NCI-H82 treated with DMSO at 0.1 percent for 48 hours (cell line): ENCODE measurements around the gene PDE6D.
A peak's percentile ranks its signal among the peaks of the same experiment; 100 is the strongest.
"Not testable (repeated sequence)": the region's sequence is repeated elsewhere in the genome, so short reads cannot be mapped to it uniquely, and the experiment has no call there.

Source experiments
- DNase-seq: peaks from one replicate; lab custom pipeline; 2025; ENCODE audit not compliant: unreplicated experiment; lab: John Stamatoyannopoulos, UW

PDE6D gene

DNA sequence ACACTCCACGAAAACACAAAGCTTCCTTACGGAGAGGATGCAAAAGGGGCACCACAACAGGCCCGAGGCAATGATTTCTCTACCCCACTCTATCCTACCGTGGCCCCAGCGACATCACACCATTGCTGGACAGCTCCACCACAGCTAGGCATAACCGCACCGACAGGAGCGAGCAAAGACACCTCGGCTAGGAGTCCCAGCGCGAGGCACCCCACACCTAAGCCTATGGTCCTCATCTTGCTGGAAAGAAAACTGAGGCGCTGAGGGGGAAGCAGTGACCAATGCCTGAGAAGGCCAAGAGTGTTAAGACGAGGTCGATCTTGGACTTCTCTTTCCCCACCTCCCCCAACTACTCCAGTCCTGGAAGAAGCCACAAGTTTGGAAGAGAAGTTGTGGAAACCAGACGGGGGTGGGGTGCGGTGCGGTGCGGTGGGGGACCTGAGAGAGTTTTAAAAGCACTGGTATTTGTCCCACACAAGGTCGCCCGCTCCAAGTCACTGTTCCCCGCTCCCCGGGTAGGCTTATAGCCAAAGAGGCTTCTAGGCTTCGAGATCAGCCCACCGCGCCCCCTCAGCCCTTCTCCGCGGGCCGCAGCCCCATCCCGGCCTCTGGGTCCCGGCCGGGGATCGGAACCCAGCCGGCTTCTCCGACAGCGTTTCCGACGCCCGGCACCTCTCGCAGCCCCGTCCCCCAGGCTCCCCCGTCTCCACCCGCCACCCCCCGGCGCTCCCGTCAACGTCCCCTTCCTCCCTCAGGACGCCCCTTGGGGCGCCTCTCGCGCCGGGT is 766 bp downstream of the PDE6D start:
- no peak for DNase-seq

DNA sequence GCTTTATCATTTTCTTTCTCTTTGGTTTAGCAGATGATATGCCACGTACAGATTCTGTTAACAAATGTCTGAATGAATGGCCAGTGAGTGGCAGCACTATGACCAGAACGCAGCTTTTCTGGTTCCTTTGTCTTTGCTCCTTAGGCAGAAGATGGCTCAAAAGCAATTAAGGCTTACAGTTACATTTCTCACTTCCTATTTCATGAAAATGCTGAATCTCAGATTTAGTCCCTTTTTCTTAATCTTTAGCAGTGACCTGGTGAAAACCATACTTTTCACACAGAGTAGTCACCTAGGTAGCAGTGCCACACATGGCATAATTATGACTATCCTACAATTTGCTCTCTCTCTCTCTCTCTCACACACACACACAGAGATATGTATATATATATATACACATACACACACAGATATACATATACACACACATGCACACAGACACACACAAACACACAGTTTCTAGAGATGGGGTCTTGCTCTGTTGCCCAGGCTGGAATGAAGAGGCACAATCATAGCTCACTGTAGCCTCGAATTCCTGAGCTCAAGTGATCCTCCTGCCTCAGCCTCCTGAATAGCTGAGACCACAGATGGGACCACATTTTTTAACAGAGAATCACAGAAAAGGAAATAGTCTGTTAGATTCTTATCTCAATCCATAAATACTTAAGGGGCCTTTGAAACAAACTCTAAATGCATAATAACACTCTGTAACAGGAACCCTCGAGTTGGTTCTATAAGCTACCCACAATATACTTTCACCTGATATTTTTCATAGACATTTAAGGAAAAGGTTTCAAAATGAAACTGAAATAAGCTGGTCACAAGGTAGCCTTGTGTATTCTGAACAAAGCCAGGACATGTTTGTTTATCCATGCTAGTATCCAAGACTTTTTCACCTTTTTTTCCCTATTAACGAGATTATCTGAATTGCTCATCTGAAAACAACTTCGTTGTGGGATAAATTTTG is 11.6 kb downstream of the PDE6D start:
- no peak for DNase-seq

DNA sequence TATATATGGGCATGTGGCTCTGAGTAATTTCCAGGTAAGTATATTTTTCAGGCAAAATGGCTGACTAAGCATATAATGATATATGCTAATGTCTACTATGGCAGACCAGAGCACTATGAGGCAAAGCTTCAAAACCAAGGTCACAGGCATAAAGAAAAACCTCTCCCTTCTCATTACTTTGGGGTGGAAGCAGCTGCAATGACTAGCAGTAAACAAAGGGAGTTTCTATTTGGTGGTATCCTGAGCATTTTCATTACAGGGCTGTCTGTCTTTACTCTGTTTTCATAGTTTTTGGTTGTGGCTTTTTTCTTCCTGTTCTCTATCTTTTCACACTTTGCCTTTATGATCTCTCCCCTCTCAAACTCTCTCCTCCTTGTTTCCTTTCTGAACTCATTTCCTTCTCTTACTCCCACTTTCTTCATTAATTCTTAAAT is 15.6 kb downstream of the PDE6D start:
- no peak for DNase-seq

DNA sequence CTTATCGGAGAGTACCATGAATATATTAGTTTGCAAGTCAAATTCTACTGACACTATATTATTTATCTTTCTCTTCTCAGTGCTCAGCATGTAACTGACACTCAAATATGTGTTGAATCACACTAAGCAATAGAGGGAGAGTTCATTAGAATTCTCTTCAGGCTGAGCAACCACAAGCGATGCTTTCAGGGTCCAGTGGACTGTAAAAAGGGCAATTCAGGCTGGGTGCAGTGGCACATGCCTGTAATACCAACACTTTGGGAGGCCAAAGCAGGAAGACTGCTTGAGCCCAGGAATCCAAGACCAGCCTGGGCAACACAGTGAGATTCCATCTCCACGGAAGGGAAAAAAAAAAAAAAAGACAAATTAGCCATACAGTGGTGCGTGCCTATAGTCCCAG is 16.3 kb downstream of the PDE6D start:
- DNase-seq: no peak

DNA sequence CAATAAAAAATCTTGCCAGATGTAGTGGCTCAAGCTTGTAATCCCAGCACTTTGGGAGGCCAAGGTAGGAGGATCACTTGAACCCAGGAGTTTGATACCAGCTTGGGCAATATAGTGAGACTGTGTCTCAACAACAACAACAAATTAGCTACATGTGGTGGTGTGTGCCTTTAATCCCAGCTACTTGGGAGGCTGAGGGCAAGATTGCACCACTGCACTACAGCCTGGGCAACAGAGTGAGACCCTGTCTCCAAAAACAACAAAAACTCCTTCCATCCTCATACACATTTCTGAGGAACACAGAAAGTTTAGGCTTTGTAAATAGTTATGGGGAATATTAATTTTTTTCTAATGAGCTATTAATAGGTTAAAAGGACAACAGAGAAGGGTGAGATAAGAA is 17.0 kb downstream of the PDE6D start:
- no peak for DNase-seq

DNA sequence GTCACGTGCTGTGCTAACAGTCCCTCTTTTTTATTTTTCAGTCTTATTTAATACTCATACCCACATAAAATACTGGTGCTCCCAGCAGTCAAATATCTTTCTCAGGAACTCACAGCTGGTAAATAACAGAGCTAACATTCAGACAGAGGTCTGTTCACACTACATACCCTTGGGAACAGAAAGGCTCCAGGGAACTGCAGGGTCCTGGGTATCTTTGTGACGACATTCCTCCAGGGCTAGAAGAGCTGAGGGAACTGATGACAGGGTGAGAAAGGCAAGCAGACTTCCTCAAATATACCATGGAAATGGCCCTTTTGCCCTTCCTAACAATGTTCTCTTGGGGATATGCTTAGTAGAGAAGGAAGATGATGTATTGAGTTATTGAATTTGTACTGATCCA is 19.3 kb downstream of the PDE6D start:
- no peak for DNase-seq

DNA sequence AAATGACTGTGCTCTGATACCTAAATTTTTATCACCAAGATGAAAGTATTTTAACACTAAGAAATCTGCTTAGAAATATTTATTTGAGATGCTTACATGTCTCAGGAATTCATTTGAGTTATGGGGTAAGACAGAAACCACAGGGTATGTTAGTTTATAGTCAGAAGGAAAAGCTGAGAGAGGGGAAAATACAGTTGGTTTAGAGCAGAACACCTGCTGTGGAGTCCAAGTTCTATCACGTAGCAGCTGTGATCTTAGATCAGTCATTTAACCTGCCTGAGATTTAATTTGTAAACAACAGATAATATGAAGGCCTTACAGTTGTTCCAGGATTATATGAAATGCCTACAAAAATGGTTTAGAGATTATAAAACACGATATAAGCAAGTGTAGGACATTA is 29.0 kb downstream of the PDE6D start:
- no peak for DNase-seq

DNA sequence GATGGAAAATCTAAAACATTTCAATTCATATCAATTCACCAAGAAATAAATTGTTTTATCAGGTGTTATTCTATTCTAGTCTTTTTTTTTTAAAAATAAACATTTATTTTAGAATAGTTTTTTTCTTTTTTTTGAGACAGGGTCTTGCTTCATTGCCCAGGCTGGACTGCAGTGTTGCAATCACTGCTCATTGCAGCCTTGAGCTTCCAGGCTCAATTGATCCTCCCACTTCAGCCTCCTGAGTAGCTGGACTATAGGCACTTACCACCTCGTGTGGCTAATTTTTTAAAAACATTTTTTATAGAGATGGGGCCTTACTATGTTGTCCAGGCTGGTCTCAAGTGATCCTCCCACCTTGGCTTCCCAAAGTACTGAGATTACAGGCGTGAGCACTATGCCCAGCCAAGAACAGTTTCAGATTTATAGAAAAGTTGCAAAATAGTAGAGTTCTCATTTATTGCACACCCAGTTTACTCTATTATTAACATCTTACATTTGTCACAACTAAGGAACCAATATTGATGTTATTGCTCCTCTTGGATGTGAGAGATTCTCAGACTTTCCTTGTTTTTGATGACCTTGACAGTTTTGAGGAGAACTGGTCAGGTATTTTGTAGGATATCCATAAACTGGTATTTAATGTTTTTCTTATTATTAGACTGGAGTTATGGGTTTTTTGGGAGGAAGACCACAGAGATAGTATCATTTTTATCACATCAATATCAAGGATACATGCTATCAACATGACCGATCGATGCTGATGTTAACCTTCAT is 29.9 kb downstream of the PDE6D start:
- no peak for DNase-seq

DNA sequence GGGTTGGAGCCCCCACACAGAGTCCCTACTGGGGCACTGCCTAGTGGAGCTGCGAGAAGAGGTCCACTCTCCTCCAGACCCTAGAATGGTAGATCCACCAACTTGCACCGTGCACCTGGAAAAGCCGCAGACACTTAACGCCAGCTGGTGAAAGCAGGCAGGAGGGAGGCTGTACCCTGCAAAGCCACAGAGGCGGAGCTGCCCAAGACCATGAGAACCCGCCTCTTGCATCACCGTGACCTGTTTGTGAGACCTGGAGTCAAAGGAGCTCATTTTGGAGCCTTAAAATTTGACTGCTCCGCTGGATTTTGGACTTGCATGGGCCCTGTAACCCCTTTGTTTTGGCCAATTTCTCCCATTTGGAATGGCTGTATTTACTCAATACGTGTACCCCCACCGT is 32.1 kb downstream of the PDE6D start:
- not testable (repeated sequence) for DNase-seq

DNA sequence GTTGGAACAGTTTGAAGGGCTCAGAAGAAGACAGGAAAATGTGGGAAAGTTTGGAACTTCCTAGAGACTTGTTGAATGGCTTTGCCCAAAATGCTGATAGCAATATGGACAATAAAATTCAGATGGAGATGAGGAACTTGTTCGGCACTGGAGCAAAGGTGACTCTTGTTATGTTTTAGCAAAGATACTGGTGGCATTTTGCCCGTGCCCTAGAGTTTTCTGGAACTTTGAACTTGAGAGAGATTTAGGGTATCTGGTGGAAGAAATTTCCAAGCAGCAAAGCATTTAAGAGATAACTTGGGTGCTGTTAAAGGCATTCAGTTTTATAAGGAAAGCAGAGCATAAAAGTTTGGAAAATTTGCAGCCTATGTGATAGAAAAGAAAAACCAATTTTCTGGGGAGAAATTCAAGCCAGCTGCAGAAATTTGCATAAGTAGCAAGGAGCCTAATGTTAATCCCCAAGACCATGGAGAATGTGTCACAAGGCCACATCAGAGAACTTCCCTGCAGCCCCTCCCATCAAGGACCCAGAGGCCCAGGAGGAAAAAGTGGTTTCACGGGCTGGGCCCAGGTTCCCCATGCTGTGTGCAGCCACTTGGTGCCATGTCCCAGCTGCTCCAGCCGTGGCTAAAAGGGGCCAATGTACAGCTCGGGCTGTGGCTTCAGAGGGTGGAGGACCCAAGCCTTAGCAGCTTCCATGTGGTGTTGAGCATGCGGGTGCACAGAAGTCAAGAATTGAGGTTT is 32.8 kb downstream of the PDE6D start:
- not testable (repeated sequence) for DNase-seq

DNA sequence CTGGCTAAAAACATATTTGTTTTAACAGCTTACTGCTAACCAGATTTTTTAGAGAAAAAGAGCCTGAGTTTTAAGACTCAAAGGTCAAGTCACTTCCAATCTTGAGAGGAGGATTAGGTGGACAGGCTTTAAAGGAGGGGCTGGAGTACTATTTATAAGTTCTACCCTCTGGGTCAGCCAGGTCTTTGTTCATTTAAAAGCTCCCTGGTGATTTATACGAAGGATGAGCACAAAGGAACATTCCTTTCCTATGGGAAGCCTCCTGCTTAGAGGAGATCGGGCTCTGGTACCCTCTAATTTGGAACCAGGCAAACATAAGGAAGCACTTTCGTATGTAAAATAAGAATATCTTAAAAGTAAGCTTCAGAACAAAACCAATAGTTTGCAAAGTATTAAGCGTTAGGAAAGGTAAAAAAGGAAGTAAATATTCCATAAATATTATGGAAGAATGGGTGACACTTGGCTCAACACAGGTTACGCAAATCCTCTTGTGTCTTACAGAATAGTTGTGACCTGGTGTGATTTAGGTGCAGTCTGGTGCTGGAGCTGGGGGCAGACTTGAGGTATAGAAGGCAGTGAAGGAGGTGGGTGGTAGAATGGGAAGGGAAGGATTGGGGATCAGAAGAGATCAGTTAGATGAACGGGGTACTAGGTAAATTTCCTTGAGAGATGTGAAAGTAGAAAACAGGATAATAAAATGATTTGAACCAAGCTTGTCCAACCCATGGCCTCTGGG is 35.6 kb downstream of the PDE6D start:
- no peak for DNase-seq

DNA sequence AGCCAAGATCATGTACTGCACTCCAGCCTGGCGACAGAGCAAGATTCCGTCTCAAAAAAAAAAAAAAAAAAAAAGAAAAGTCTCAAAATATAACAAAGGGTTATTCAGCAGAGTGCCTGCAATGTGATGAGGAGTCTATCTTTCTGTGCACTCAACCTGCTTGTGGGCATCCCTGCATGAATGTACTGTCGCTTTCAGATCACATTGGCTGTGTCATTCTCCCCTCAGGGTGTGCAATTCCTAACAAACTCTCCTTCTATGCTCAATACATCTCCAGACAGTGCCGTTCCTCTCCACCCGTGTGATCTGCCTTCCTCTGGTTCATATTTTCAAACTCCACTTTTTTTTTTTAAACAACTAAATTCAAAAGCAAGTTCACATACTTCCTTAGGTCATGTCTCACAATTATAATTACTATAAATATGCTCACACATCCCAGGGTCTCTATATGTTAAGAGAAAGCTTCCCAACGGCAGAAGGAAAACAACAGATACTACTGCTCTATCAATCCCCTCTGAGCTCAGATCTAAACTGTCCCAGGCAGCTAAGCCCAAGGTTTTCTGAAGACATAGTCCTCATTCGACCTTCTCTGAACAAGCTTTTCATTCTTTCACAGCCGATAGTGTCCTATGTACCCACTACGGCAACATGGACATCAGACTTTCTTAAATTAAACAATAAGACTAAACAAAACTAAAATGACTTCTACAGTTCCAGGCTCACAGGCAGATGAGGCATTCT is 37.5 kb downstream of the PDE6D start:
- DNase-seq: no peak

DNA sequence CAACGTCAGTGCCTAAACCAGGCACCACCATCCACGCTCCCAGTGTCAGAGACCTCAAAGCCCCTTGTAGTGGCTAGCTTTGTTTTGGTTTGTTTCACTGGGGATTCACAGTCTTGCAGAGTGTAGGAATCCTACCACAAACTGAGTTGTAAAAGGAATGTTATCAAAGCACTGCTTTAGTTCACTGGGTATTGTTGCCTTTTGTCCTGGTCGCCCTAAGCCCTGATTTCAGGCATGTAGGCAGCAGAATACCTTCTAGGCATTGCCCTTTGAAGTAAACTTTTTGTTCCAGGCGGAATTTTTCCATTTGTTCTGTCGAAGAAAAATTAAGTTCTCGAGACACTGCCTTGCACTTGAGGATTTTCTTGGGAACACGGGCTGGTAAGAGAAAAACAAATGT is 43.3 kb downstream of the PDE6D start:
- DNase-seq: no peak

DNA sequence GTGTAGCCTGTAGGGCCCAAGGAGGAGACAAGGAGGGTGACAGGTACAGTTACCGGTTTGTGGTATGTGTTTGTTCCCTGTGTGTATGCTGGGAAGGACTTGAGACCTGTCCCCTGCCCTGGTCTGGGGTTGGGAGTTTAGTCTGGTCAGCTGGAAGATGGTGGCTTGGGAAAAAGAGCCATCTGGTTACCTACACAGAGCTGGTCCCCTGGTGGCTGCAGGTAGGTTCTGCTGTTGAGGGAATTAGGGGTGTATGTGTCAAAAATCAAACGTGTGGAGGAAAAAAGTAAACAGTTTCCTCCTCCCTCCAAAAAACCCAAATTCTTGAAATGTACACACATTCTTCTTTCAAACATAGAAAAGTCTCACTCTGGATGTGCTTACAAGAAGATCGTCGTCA is 48.5 kb downstream of the PDE6D start:
- no peak for DNase-seq

DNA sequence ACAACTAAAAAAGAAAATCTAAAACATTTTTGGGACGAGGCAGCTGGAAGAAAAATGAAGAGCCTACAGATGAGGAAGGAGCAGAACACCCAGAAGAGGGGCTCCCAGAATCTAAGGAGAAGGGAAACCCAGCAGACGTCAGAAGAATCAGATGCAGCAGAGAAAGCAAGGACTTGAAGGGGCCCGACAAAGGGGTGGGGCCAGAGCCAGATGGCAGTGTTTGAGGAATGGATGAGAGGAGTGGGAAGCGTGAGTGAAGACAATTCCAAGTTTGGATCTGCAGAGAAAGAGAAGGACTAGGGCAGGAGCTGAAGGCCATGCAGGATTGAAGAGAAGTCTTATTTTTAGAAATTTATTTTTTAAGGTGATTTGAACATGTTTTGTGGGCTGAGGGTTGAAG is 53.5 kb downstream of the PDE6D start:
- DNase-seq: peak; percentile 55

DNA sequence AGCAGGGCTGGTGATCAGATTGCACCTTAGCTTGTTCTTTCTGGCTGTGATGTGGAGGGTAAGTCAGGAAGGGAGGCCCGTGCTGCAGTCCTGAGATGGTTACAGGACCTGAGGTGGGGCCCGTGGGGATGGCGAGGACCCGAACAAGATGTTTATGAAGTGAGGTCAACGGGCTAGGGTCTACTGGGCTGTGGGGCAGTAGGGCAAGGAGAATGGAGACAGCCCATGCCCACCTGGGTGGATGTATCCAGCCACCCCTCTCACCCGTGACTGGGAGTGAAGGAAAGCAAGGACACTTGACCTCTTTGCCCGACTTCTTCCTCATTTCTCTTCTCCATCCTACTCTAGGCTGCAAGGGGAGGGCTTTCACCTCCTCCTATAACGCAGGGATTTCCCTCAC is 54.8 kb downstream of the PDE6D start:
- no peak for DNase-seq

DNA sequence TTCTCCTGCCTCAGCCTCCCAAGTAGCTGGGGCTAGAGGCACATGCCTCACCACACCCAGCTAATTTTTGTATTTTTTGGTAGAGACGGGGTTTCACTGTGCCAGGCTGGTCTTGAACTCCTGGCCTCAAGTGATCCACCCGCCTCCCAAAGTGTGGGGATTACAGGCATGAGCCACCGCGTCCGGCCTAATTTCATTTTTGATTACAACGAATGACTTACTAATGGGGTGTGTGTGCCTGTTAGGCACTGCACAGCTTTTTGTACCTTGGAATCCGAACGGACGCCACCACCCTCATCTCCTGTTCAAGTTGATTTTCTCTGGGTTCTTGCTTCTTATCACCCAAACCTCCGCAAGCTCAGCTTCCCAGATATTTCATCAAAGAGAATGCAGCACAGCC is 55.6 kb downstream of the PDE6D start:
- no peak for DNase-seq

DNA sequence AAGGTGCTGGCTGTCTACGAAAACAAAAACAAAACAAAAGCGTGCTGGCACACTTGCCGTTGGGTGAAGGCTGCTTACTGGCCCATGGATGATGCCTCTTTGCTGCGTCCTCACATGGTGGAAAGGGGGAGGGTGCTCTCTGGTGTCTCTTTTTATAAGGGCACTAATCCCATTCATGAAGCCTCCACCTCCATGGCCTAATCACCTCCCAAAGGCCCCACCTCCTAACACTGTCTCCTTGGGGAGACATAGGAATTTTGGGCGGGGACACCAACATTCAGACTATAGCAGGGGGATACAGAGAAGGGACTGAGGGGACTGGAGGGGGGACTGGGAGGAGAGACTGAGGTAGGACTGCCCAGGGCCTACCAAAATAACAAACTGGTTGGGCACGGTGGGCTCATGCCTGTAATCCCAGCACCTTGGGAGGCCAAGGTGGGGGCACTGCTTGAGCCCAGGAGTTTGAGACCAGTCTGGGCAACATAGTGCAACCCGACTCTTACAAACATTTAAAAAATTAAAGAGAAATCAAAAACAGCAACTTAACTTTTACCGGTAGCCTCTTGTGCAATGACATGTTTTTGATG is 58.3 kb downstream of the PDE6D start:
- DNase-seq: no peak
